HG02973 (cell line): ENCODE measurements around the gene MED16.

ENCODE experiments used
- ATAC-seq: cut with Tn5 transposase; IDR thresholded peaks from one replicate; pipeline ENCODE4 v1.9.1; 2021; ENCODE audit warnings: moderate library complexity; ENCODE audit not compliant: unreplicated experiment

MED16 gene

GRCh38 chr19:872266-872951, 20.6 kb downstream of the MED16 start:
- no peak for ATAC-seq

- no peak for ATAC-seq
These were observed 21.3 kb downstream of the MED16 start for GRCh38 chr19:871446-872265.

GRCh38 chr19:870963-871401, 22.0 kb downstream of the MED16 start:
- ATAC-seq, result no peak

- ATAC-seq, result no peak
These were observed 22.7 kb downstream of the MED16 start for GRCh38 chr19:870314-870713.

- no peak for ATAC-seq
These were observed 23.5 kb downstream of the MED16 start for GRCh38 chr19:869245-870177.

GRCh38 chr19:868458-869244, 24.3 kb downstream of the MED16 start:
- ATAC-seq, result no peak

GRCh38 chr19:867855-868457, 25.0 kb downstream of the MED16 start:
- no peak for ATAC-seq

GRCh38 chr19:867301-867793, 25.6 kb downstream of the MED16 start:
- no peak for ATAC-seq

GRCh38 chr19:866769-867300, 26.2 kb downstream of the MED16 start:
- no peak for ATAC-seq

- ATAC-seq, result no peak
These were observed 29.7 kb downstream of the MED16 start for GRCh38 chr19:863315-863620.

- ATAC-seq, result no peak
These were observed 30.2 kb downstream of the MED16 start for GRCh38 chr19:862581-863314.

GRCh38 chr19:861756-862580, 31.0 kb downstream of the MED16 start:
- ATAC-seq, result no peak

- no peak for ATAC-seq
These were observed 31.7 kb downstream of the MED16 start for GRCh38 chr19:861141-861755.

GRCh38 chr19:858868-859843, 33.8 kb downstream of the MED16 start, which contains the start of gene CFD:
TSS of gene CFD (plus strand) at chr19:859664. CDS start at chr19:859690, 26 bp downstream.
- ATAC-seq, result no peak

GRCh38 chr19:858284-858683, 34.7 kb downstream of the MED16 start:
- ATAC-seq, result no peak

- ATAC-seq, result no peak
These were observed 37.3 kb downstream of the MED16 start for GRCh38 chr19:855566-856120.
